Heart left ventricle (tissue), 16 donors: ENCODE data around the gene CCT6A. TPM values are rescaled to one million over a fixed set of nuclear protein-coding genes. Genes with fewer than 3 reads are reported as not detected.
A peak's percentile ranks its signal among the peaks of the same experiment; 100 is the strongest.
"Not testable (repeated sequence)": the region's sequence is repeated elsewhere in the genome, so short reads cannot be mapped to it uniquely, and the experiment has no call there.

Experiments
- ATAC-seq, 4 donors: fragments of 200-7000 bp; cut with Tn5 transposase; one replicate each; pipeline ENCODE4 v1.9.1; 2020 to 2022; ENCODE audit warnings: moderate library complexity in 4 of 4, mild to moderate bottlenecking in 3 of 4, moderate number of reproducible peaks in 1 of 4
- DNase-seq, 5 donors: peaks; one replicate each; pipeline ENCODE4 v3.0.0-alpha.2; 2020
- H3K27ac ChIP-seq, 12 donors: fragments of 200-600 bp; sonication (generic) in 4 of 12; one replicate each; pipeline versions ENCODE4 v1.5.0 to v1.8.0; 2016 to 2022; ENCODE audit warnings: mild to moderate bottlenecking in 2 of 12
- H3K27me3 ChIP-seq, 9 donors: fragments of 200-600 bp; sonication (generic) in 2 of 9; one replicate each; pipeline versions ENCODE4 v1.5.1 to v1.8.0; 2016 to 2022; ENCODE audit warnings: mild to moderate bottlenecking in 3 of 9
- H3K36me3 ChIP-seq, 9 donors: fragments of 200-600 bp; sonication (generic) in 2 of 9; one replicate each; pipeline versions ENCODE4 v1.5.0 to v1.8.0; 2018 to 2022; ENCODE audit warnings: mild to moderate bottlenecking in 2 of 9
- H3K4me1 ChIP-seq, 12 donors: fragments of 200-600 bp; sonication (generic) in 4 of 12; one replicate each; pipeline versions ENCODE4 v1.5.0 to v1.8.0; 2016 to 2022; ENCODE audit warnings: mild to moderate bottlenecking in 3 of 12
- H3K4me3 ChIP-seq, 12 donors: fragments of 200-600 bp; sonication (generic) in 4 of 12; one replicate each; pipeline versions ENCODE4 v1.5.0 to v1.8.0; 2017 to 2022; ENCODE audit warnings: mild to moderate bottlenecking in 9 of 12, moderate library complexity in 4 of 12
- H3K9me3 ChIP-seq, 12 donors: fragments of 200-600 bp; sonication (generic) in 4 of 12; one replicate each; pipeline versions ENCODE4 v1.5.0 to v1.8.0; 2016 to 2022; ENCODE audit warnings: mild to moderate bottlenecking in 1 of 12
- POLR2A ChIP-seq, 2 donors: fragments of 450-650 bp; IDR thresholded peaks; one replicate each; pipeline ENCODE4 v1.6.1; 2017; ENCODE audit warnings: antibody characterized with exemption in 2 of 2, mild to moderate bottlenecking in 2 of 2, moderate library complexity in 2 of 2
- WGBS, 4 donors: extraction: QIAGEN DNeasy Blood & Tissue Kit in 2 of 4; methylation state at CpG; one replicate each; pipeline versions ENCODE4 v1.1.5 to v1.1.7; 2013 to 2018; 5-methylcytosine and 5-hydroxymethylcytosine counted together
- intact Hi-C, 10 donors: fragments of 100-400 bp; cut with DNase I; formaldehyde crosslinking; loops; one replicate each; pipeline versions ENCODE4 v1.11.1 to v1.14.2; 2022
- polyA plus RNA-seq, 2 donors: library from polyadenylated mRNA; stranded (reverse); fragments of 200-250 nt; gene quantifications; one replicate each; pipeline ENCODE4 v1.2.3, GENCODE V29; 2013
- total RNA-seq, 9 donors: library from RNA; depleted of rRNA in 2 of 9; stranded (reverse); fragments of >200 nt in 2 of 9; fragmentation: NEBNext Ultra II Directional in 3 of 9; extraction: Animal tissue kit (Norgen Biotek cat#: 25700) in 3 of 9; gene quantifications; one replicate each; pipeline versions ENCODE4 v1.1.0 to v1.2.4, GENCODE V29; 2016 to 2023
- TF ChIP-seq, protein P1 (sequence below), 12 donors: fragments of 200-600 bp; sonication (generic) in 4 of 12; IDR thresholded peaks; one replicate each; pipeline versions ENCODE4 v1.5.0 to v1.8.0; 2018 to 2022; ENCODE audit warnings: antibody characterized with exemption in 12 of 12, mild to moderate bottlenecking in 5 of 12
- donor health status: ischemic (EF 13 %, LVEDD 7.1; RV severe dilation, severe dysfunction).
- donor health status: healthy with polysubstance abuse.
- donor health status: DM: no; HTN: yes; CAD: no.
- donor health status: DM: no; HTN: no; CAD: no.
- donor health status: ischemic (EF 25% LVEDD 6.9; RV normal size, moderate dysfunction).
- donor health status: ischemic (EF 25% LVEDD 5.7; RV mildly dilated, moderate dysfunction).
- donor health status: healthy.
- donor health status: DM: yes; HTN: yes; CAD: no.
- donor health status: ischemic (EF 35%, LVEDD 5.7; RV mildly dilated, moderate dysfunction).
- donor health status: nonischemic (EF 11% LVEDD 7.7; RV severe dilation, severe dysfunction).
- donor health status: DM: yes; HTN: yes; CAD: no.
- donor health status: PGD.
- donor health status: ischemic (EF 29% LVEDD 5.4; RV normal size, mild dysfunction).
- donor health status: nonischemic (EF 23%, LVEDD 6.1; RV moderate dilation, normal function).

Gene CCT6A
- total and polyA plus RNA-seq, 11 donors, result 44.6 to 180 (median 64.2) TPM

DNA sequence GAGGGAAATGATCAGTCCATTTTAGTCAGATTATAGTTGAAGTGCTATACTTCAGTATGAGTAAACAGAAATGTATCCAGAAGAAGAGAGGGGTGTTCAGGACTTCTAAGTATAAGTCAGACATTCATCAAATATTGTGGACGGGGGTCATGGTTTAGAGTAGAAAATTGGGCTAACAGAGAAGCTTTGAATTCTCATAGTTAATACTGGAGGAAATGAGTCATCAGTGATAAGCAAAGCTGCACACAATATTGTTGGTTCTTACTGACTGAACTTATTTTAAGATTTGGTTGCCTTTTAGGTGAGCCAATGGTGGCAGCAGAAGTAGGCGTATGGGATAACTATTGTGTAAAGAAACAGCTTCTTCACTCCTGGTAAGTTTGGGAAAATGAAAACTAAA lies 10.8 kb downstream of the CCT6A start:
- TF ChIP-seq POLR2A (IDR thresholded peaks at IDR 0.05), result no peak
- TF ChIP-seq, protein P1, sequence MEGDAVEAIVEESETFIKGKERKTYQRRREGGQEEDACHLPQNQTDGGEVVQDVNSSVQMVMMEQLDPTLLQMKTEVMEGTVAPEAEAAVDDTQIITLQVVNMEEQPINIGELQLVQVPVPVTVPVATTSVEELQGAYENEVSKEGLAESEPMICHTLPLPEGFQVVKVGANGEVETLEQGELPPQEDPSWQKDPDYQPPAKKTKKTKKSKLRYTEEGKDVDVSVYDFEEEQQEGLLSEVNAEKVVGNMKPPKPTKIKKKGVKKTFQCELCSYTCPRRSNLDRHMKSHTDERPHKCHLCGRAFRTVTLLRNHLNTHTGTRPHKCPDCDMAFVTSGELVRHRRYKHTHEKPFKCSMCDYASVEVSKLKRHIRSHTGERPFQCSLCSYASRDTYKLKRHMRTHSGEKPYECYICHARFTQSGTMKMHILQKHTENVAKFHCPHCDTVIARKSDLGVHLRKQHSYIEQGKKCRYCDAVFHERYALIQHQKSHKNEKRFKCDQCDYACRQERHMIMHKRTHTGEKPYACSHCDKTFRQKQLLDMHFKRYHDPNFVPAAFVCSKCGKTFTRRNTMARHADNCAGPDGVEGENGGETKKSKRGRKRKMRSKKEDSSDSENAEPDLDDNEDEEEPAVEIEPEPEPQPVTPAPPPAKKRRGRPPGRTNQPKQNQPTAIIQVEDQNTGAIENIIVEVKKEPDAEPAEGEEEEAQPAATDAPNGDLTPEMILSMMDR (IDR thresholded peaks at IDR 0.05), result no peak
- peaks cover 0 to 64% (median 60%) of the 10 kb centered on the region in 9 donors for H3K36me3 ChIP-seq

DNA sequence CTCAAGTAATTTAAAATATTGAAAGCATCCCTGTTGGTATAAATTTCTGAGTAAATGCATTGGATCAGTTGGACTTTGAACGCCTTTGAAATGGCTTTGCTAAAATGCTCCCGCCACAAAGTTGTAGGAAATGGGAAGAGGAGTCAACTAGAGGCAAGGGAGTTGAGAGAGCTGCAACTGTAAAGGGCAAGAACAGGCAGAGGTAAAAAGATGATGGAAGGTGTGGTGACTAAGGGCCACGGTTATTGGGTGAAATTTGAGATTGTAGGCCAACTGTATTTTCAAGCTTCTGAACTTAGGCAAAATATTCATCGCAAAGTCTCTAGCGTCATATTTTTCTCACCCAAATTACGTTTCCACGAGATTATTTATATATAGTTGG lies 11.9 kb downstream of the CCT6A start:
- intact Hi-C loops, result loop anchor here in 3 of 10 donors (5.0 to 10.0 kb wide), 3 partner anchors 61 to 169 kb away; partner anchors contain the start of gene NIPSNAP2 (in 1 of the 3)
- Histone ChIP-seq H3K27ac (peak overlapping the region in 11 of 12 donors; percentile 86 to 93 (median 90)), H3K9me3 (no peaks in the 10 kb centered on the region), H3K4me3 (peak overlapping the region in 10 of 12 donors; percentile 55 to 94 (median 77)), H3K27me3 (no peaks in the 10 kb centered on the region), H3K4me1 (peaks cover 0 to 32% (median 11%) of the 10 kb centered on the region in 12 donors), H3K36me3 (peaks cover 0 to 60% (median 51%) of the 10 kb centered on the region in 9 donors)
- DNase-seq, result no peak
- no peak for TF ChIP-seq POLR2A (IDR thresholded peaks at IDR 0.05)
- TF ChIP-seq, protein P1 (IDR thresholded peaks at IDR 0.05), result no peak
- 72 to 76% (median 74%) methylated on average over 7 of the region's 7 CpGs for WGBS, 4 donors
- no peak for ATAC-seq

More for the DNA sequence above, 10.8 kb downstream of the CCT6A start:
- H3K4me1 ChIP-seq, result peaks cover 0 to 32% (median 11%) of the 10 kb centered on the region in 12 donors
- ATAC-seq (no peak), DNase-seq (no peak)
- no peaks in the 10 kb centered on the region for H3K9me3 ChIP-seq
- 76 to 82% (median 79%) methylated on average over 2 of the region's 2 CpGs for WGBS, 4 donors
- no peak overlapping the region for H3K4me3 ChIP-seq
- no peaks in the 10 kb centered on the region for H3K27me3 ChIP-seq
- intact Hi-C loops, result loop anchor here in 3 of 10 donors (5.0 to 10.0 kb wide), 3 partner anchors 60 to 168 kb away; partner anchors contain the start of gene NIPSNAP2 (in 1 of the 3)
- H3K27ac ChIP-seq, result peak overlapping the region in 2 of 12 donors; percentile 15 to 29

GRCh38 chr7:56063882-56064625 lies 12.5 kb downstream of the CCT6A start, which contains the start of gene SUMF2:
SUMF2 (plus strand) TSS chr7:56064286; CDS start chr7:56064312, 26 bp downstream.
- Histone ChIP-seq H3K27ac (peak within 1 kb of the TSS; percentile 54 to 93 (median 90)), H3K36me3 (peaks cover 0 to 60% (median 51%) of the 10 kb centered on the region in 9 donors), H3K4me3 (peak within 1 kb of the TSS; percentile 52 to 94 (median 76)), H3K27me3 (no peaks in the 10 kb centered on the region), H3K9me3 (no peaks in the 10 kb centered on the region), H3K4me1 (peaks cover 0 to 32% (median 11%) of the 10 kb centered on the region in 12 donors)
- intact Hi-C loops, result loop anchor here in 3 of 10 donors (1.0 to 10.0 kb wide), 4 partner anchors 13 to 169 kb away; partner anchors contain the start of genes CCT6A (in 1 of the 3), NIPSNAP2 (in 1 of the 3) and PSPH (in 1 of the 3)
- TF ChIP-seq POLR2A (IDR thresholded peaks at IDR 0.05), result peak in 1 of 2 donors; percentile 83
- TF ChIP-seq, protein P1 (IDR thresholded peaks at IDR 0.05), result peak in 10 of 12 donors; percentile 5 to 50 (median 31)
- ATAC-seq (peak; percentile 99 to 100 (median 100)), DNase-seq (peak; percentile 93 to 97 (median 95))
- 0 to 1% (median 1%) methylated on average over 13 to 49 of the region's 49 CpGs for WGBS, 4 donors

DNA sequence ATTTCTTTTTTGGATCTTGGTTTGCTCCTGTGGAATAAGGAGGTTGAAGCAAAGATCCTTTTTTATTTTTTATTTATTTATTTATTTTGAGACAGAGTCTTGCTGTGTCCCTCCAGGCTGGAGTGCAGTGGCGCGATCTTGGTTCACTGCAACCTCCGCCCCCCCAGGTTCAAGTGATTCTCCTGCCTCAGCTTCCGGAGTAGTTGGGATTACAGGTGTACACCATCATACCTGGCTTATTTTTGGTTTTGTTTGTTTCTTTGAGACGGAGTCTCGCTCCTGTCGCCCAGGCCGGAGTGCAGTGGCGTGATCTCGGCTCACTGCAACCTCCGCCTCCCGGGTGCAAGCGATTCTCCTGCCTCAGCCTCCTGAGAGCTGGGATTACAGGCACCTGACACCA lies 14.8 kb downstream of the CCT6A start:
- not testable (repeated sequence) for H3K27ac ChIP-seq, H3K27me3 ChIP-seq, ATAC-seq, DNase-seq, H3K9me3 ChIP-seq, H3K4me3 ChIP-seq
- WGBS, 4 donors, result 95 to 99% (median 97%) methylated on average over 13 of the region's 13 CpGs
- Histone ChIP-seq H3K36me3 (peaks cover 0 to 60% (median 51%) of the 10 kb centered on the region in 9 donors), H3K4me1 (peaks cover 0 to 32% (median 11%) of the 10 kb centered on the region in 12 donors)
- intact Hi-C loops, result loop anchor here in 1 of 10 donors (10.0 kb wide), 1 partner anchor 172 kb away; no protein-coding TSS in a partner anchor
